GM10248 (cell line): Measurements from ENCODE around the gene FAM3B.

Source experiments
- CTCF ChIA-PET: fragments of 300-600 bp; sonication (Branson Sonifier 250); formaldehyde crosslinking; extraction: SDS; loops from one replicate; lab custom pipeline; 2021; ENCODE audit warnings: antibody characterized with exemption; lab: Yijun Ruan, JAX
- POLR2A ChIA-PET: fragments of 350-650 bp; sonication (Branson Sonifier 250); formaldehyde crosslinking; extraction: SDS; loops from one replicate; lab custom pipeline; 2020; ENCODE audit warnings: antibody characterized with exemption; lab: Yijun Ruan, JAX
- DNase-seq: peaks from one replicate; pipeline ENCODE4 v3.0.0; 2012; ENCODE audit errors: extremely low spot score
- TF ChIP-seq, protein P1 (sequence below): IDR thresholded peaks from 2 replicates; pipeline ENCODE4 v1.5.1; 2012; ENCODE audit warnings: mild to moderate bottlenecking, low read depth; ENCODE audit errors: extremely low read depth, missing control alignments, control extremely low read depth

Gene FAM3B

DNA sequence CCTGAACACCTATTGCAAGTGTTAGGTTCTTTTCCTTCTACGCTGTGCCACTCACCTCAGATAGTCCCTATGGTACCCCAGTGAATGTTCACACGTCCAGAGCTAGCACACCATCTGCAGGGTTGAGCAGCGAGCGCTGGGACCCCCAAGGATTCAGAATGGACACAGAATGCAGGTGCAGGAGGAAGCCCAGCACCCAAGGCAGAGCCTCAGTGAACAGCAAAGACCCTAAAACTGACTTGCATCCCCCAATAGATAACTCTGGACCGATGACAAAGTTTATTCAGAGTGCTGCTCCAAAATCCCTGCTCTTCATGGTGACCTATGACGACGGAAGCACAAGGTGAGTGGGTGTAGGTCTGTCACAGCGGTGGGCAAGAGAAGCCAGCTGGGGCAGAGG is 30.2 kb downstream of the FAM3B start:
- ChIA-PET CTCF (no interaction called here), POLR2A (no interaction called here)
- no peak for DNase-seq
- TF ChIP-seq, protein P1, sequence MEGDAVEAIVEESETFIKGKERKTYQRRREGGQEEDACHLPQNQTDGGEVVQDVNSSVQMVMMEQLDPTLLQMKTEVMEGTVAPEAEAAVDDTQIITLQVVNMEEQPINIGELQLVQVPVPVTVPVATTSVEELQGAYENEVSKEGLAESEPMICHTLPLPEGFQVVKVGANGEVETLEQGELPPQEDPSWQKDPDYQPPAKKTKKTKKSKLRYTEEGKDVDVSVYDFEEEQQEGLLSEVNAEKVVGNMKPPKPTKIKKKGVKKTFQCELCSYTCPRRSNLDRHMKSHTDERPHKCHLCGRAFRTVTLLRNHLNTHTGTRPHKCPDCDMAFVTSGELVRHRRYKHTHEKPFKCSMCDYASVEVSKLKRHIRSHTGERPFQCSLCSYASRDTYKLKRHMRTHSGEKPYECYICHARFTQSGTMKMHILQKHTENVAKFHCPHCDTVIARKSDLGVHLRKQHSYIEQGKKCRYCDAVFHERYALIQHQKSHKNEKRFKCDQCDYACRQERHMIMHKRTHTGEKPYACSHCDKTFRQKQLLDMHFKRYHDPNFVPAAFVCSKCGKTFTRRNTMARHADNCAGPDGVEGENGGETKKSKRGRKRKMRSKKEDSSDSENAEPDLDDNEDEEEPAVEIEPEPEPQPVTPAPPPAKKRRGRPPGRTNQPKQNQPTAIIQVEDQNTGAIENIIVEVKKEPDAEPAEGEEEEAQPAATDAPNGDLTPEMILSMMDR: no peak

DNA sequence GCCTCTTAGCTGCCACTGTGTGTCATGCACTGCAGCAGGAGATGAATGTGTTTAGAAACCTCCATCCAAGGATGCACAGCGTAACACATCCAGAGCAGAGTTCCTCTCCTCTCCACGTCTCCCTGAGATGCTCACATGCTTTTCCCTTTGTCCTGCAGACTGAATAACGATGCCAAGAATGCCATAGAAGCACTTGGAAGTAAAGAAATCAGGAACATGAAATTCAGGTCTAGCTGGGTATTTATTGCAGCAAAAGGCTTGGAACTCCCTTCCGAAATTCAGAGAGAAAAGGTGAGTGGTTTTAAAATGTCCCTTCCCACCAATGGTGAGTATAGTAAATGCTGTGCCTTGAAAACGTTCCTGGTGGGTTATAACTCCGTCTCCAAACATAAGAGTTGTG is 31.8 kb downstream of the FAM3B start:
- ChIA-PET CTCF (no interaction called here), POLR2A (no interaction called here)
- TF ChIP-seq, protein P1: no peak
- no peak for DNase-seq

DNA sequence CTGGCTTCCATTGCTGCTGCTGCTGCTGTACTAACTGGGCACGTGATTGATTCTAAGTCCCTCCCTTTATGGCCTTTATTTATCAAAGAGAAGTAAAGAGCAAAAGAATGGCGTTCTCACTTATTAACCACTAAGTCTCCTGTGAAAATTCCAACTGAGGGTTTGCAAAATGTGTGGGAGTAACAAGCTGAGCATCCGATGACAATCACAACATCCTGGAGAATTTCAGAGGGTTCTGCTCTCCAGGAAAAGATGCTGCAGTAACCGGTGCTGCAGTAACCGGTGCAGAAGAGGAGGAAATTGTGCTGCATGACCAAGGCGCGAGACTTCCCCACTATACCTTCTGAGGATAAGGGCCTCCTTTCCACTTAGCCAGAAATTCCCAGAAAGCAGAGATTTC is 32.5 kb downstream of the FAM3B start:
- POLR2A ChIA-PET: no interaction called here
- TF ChIP-seq, protein P1: no peak
- CTCF ChIA-PET: no interaction called here
- no peak for DNase-seq

DNA sequence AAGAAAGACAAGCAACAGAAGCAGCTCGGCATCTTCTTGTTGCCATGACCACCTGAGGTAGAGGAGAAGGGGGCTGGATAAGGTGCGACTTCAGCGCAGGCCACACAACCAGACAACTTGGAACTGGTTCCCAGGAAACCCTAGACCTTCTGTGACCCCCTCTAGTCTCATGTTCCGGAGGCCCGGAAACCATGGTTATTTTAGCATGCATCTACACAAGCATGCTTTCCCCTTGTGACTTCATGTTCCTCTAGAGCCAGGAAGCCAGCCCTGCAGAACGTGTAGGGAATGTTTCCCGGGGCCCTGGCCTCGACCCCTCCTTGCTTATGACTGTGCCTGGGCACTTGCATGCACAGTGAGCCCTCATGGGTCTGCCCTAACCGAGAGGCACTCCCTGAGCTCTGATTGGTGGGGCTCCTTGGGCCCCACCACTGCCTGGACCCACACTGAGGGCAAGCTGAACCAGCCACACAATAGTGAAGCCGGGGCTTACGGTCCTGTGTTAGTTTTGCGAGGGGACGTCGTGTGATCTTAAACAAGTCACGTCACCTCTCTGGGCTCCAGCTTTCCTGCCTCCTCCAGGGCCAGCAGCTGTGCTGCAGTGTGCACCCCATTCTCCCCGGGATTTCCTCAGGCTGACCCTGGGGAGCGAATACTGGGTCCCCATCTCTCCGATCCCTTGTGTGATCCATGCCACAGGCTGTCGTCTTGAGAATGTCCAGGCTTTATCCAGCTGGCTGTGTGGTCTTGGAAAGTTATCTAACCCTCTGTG is 33.2 kb downstream of the FAM3B start:
- TF ChIP-seq, protein P1: no peak
- ChIA-PET CTCF (interaction anchor here (1.4 to 1.5 kb wide), 2 partner anchors 19 to 67 kb away, joined by 4 to 5 read pairs; no protein-coding TSS in a partner anchor), POLR2A (no interaction called here)
- no peak for DNase-seq

DNA sequence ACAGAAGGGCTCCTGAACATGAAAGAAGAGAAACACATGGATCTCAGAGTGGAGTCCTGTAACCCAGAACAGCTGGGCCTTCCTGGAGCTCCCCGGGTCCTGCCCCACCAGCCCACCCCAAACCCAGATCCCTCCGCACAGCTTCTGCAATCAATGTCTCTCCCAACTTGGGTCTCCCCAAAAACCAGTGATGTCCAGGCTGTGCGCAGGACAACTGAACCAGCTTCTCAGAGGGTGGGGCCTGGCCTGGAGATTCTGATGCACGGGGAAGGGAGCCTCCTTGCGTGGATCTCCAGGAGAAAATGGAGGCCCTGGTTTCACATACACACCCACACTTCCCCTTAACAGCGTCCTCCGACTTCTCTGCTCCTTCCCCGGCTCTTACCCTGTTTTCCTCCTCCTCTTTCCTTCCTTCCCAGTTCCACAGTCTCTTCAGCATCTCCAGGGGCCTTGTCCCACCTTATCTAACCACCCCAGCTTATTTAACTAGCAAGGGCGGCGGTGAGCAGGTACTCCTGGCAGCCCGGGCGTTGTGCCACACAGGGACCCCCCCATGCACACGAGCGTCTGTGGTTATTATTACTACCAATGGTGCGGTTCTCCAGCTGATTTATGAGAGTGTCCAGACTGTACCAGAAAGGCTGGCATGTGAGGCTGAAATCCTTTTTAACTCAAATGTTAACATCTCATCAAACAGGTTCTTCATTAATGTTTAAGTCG is 34.0 kb downstream of the FAM3B start:
- TF ChIP-seq, protein P1: no peak
- DNase-seq: no peak
- ChIA-PET CTCF (interaction anchor here (1.4 to 1.5 kb wide), 2 partner anchors 18 to 68 kb away, joined by 4 to 5 read pairs; no protein-coding TSS in a partner anchor), POLR2A (no interaction called here)

DNA sequence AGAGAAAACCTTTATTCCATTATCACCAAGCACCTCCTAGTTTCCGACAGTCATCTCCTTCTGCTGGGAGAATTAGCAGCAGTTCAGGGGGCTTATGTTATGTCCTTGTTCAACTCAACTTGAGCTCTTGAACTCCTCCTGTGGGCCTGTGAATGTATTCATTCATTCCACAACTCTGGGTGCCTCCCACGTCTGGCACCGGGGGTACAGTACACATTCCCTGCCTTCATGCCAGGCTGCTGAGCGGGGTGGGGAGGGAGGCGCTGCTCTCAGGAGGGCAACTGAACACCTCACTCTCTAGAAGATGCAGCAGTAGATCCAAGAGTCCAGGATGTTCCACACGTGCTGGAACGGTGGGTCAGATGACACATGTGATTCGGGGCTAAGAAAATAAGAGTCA is 40.9 kb downstream of the FAM3B start:
- no peak for DNase-seq
- TF ChIP-seq, protein P1: no peak
- ChIA-PET POLR2A (interaction anchor here (1.2 kb wide), 1 partner anchor 10 kb away, joined by 3 read pairs; no protein-coding TSS in a partner anchor), CTCF (interaction anchor here (1.4 kb wide), 1 partner anchor 12 kb away, joined by 5 read pairs; no protein-coding TSS in a partner anchor)
